ENCODE measurements around the gene NID2.

Gene NID2

GRCh38 chr14:52079239-52079959 is 10.5 kb upstream of the NID2 start:
- no peak for DNase-seq

GRCh38 chr14:52078721-52079120 is 9.9 kb upstream of the NID2 start:
- DNase-seq, result no peak

- DNase-seq, result no peak
Observed at GRCh38 chr14:52078095-52078531, 9.3 kb upstream of the NID2 start.

- DNase-seq, result no peak
Observed at GRCh38 chr14:52077256-52077979, 8.6 kb upstream of the NID2 start.

GRCh38 chr14:52076334-52076733 is 7.5 kb upstream of the NID2 start:
- DNase-seq, result no peak

GRCh38 chr14:52075371-52075770 is 6.5 kb upstream of the NID2 start:
- DNase-seq, result no peak

- no peak for DNase-seq
Observed at GRCh38 chr14:52073251-52073650, 4.4 kb upstream of the NID2 start.

GRCh38 chr14:52072266-52072780 is 3.5 kb upstream of the NID2 start:
- DNase-seq, result no peak

GRCh38 chr14:52071675-52072074 is 2.8 kb upstream of the NID2 start:
- DNase-seq, result no peak

GRCh38 chr14:52070051-52070431 is 1.2 kb upstream of the NID2 start:
- no peak for DNase-seq

GRCh38 chr14:52069307-52070050 is 620 bp upstream of the NID2 start:
- peak; percentile 21 for DNase-seq

GRCh38 chr14:52067873-52068614 is 815 bp downstream of the NID2 start:
- DNase-seq, result no peak

GRCh38 chr14:52064174-52064573 is 4.7 kb downstream of the NID2 start:
- DNase-seq, result no peak

GRCh38 chr14:52063052-52063462 is 5.8 kb downstream of the NID2 start:
- DNase-seq, result no peak

- no peak for DNase-seq
Observed at GRCh38 chr14:52061890-52062289, 7.0 kb downstream of the NID2 start.

GRCh38 chr14:52061390-52061789 is 7.5 kb downstream of the NID2 start:
- DNase-seq, result no peak

- DNase-seq, result no peak
Observed at GRCh38 chr14:52060080-52060479, 8.8 kb downstream of the NID2 start.

GRCh38 chr14:52059649-52060048 is 9.2 kb downstream of the NID2 start:
- no peak for DNase-seq

- DNase-seq, result no peak
Observed at GRCh38 chr14:52058341-52058740, 10.5 kb downstream of the NID2 start.

- DNase-seq, result no peak
Observed at GRCh38 chr14:52055167-52055566, 13.7 kb downstream of the NID2 start.

- no peak for DNase-seq
Observed at GRCh38 chr14:52054678-52055077, 14.2 kb downstream of the NID2 start.

GRCh38 chr14:52053044-52053443 is 15.8 kb downstream of the NID2 start:
- no peak for DNase-seq
